ENCODE data around the gene RNF130. TPM values are rescaled to one million over a fixed set of nuclear protein-coding genes. Genes with fewer than 3 reads are reported as not detected.
A peak's percentile ranks its signal among the peaks of the same experiment; 100 is the strongest.

RNF130 gene
- total RNA-seq, 1 donor from 2014 or later = 67.3 TPM

- no peak overlapping the region for H3K27ac Mint-ChIP-seq (ENCODE audit: unreplicated experiment)
- no peaks in the 10 kb centered on the region for H3K4me1 Mint-ChIP-seq (ENCODE audit: unreplicated experiment)
- peak; percentile 2 for DNase-seq (ENCODE audit: low spot score)
- no peaks in the 10 kb centered on the region for H3K9me3 Mint-ChIP-seq (ENCODE audit: unreplicated experiment)
- H3K4me3 Mint-ChIP-seq (ENCODE audit: unreplicated experiment) = no peak overlapping the region
- H3K36me3 Mint-ChIP-seq (ENCODE audit: low read depth, unreplicated experiment) = no peaks in the 10 kb centered on the region
- no peak for TF ChIP-seq CTCF (IDR thresholded peaks at IDR 0.05; ENCODE audit: unreplicated experiment)
- peaks cover 5% of the 10 kb centered on the region for H3K27me3 Mint-ChIP-seq (ENCODE audit: unreplicated experiment)
Observed at GRCh38 chr5:180118391-180118791, 46.8 kb upstream of the RNF130 start.

DNA sequence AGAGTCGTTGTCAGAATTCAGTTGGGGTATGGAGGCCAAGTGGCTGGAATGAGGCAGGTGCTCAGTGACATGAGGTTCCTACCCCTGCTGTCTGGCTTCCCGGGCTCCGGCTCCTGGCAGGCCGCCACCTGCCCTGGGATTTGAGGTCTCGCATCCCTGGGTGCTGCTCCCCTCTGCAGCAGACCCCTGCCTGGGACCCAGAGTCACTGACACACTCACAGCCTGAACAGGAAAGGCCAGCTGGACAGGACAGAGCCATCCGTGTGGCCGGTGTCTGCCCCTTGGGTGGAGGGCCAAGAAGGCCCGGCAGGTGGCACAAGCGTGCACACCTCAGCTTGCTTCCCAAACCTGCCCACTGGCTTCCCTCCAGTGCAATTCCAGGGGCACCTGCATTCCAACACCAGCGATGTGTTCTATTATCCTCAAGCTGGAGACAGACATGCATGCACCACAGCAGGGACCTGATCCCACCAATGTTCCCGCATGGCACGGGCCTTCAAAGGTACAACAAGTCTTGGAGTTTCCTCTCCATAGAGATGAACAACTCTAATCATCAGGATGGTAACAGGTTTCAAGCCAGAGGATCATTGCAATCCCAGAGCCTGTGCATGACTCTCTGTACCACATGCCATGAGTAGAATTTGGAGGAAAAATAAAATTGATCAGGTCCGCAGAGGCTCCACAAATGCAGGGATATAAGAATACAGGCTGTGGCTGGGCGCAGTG, 45.6 kb upstream of the RNF130 start:
- TF ChIP-seq CTCF (IDR thresholded peaks at IDR 0.05; ENCODE audit: unreplicated experiment) = no peak
- Mint-ChIP-seq H3K27me3 (ENCODE audit: unreplicated experiment) (peaks cover 5% of the 10 kb centered on the region), H3K36me3 (ENCODE audit: low read depth, unreplicated experiment) (no peaks in the 10 kb centered on the region), H3K27ac (ENCODE audit: unreplicated experiment) (no peak overlapping the region), H3K9me3 (ENCODE audit: unreplicated experiment) (no peaks in the 10 kb centered on the region), H3K4me1 (ENCODE audit: unreplicated experiment) (no peaks in the 10 kb centered on the region), H3K4me3 (ENCODE audit: unreplicated experiment) (no peak overlapping the region)
- no peak for DNase-seq (ENCODE audit: low spot score)

GRCh38 chr5:180116077-180116999, 44.8 kb upstream of the RNF130 start:
- peaks cover 5% of the 10 kb centered on the region for H3K27me3 Mint-ChIP-seq (ENCODE audit: unreplicated experiment)
- no peaks in the 10 kb centered on the region for H3K9me3 Mint-ChIP-seq (ENCODE audit: unreplicated experiment)
- no peaks in the 10 kb centered on the region for H3K4me1 Mint-ChIP-seq (ENCODE audit: unreplicated experiment)
- no peak for TF ChIP-seq CTCF (IDR thresholded peaks at IDR 0.05; ENCODE audit: unreplicated experiment)
- H3K4me3 Mint-ChIP-seq (ENCODE audit: unreplicated experiment) = no peak overlapping the region
- no peak for DNase-seq (ENCODE audit: low spot score)
- no peak overlapping the region for H3K27ac Mint-ChIP-seq (ENCODE audit: unreplicated experiment)
- H3K36me3 Mint-ChIP-seq (ENCODE audit: low read depth, unreplicated experiment) = no peaks in the 10 kb centered on the region

GRCh38 chr5:180115326-180116076, 43.9 kb upstream of the RNF130 start:
- DNase-seq (ENCODE audit: low spot score) = no peak
- no peaks in the 10 kb centered on the region for H3K9me3 Mint-ChIP-seq (ENCODE audit: unreplicated experiment)
- H3K4me3 Mint-ChIP-seq (ENCODE audit: unreplicated experiment) = no peak overlapping the region
- no peaks in the 10 kb centered on the region for H3K4me1 Mint-ChIP-seq (ENCODE audit: unreplicated experiment)
- H3K27ac Mint-ChIP-seq (ENCODE audit: unreplicated experiment) = no peak overlapping the region
- H3K27me3 Mint-ChIP-seq (ENCODE audit: unreplicated experiment) = peaks cover 5% of the 10 kb centered on the region
- H3K36me3 Mint-ChIP-seq (ENCODE audit: low read depth, unreplicated experiment) = no peaks in the 10 kb centered on the region
- TF ChIP-seq CTCF (IDR thresholded peaks at IDR 0.05; ENCODE audit: unreplicated experiment) = no peak
